ENCODE measurements around the gene COMMD1. TPM values are rescaled to one million over a fixed set of nuclear protein-coding genes. Genes with fewer than 3 reads are reported as not detected.

The COMMD1 gene
- total RNA-seq, 2 donors from 2014 or later, result 51.1 to 57.8 TPM

DNA sequence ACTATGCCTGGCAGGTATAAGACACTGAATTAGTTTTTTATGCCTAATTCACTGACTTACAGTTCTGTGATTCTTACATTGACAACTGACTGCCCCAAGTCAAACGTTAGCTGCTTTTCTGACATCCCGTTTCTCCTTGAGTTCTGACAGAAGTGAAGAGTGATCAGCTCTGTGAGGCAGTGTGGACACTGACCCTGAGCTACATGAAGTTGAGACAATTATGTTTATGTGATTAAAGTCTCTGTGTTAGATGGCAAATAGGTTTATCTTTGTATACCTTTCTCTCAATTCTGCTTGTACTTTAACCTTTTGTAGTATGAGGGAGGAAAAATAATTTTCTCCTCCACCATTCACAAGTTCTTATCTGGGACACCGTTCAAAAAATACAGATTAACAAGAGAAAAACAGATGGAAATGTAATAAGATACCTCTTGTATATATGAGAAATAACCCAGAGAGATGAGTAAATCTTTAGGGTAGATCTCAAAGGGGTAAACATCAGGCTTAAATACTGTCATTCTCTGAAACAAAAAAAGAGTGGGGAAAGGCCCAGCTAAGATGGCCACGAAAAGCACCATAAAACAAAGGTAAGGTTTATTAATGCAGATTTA, 205.0 kb downstream of the COMMD1 start:
- H3K27me3 ChIP-seq (replicated peaks; ENCODE audit: insufficient read depth), result no peaks in the 10 kb centered on the region
- no peaks in the 10 kb centered on the region for H3K36me3 ChIP-seq
- ATAC-seq (ENCODE audit: insufficient number of reproducible peaks, low FRiP score, low read depth) (no peak), DNase-seq (ENCODE audit: low spot score) (no peak)
- no peak overlapping the region for H3K4me3 ChIP-seq
- peaks cover 3 to 16% of the 10 kb centered on the region in 2 donors for H3K4me1 ChIP-seq (ENCODE audit: control insufficient read depth in 1 of 2, low read depth in 2 of 2)
- TF ChIP-seq CTCF (IDR thresholded peaks at IDR 0.05), result no peak
- H3K9me3 ChIP-seq, result no peaks in the 10 kb centered on the region
- no peak overlapping the region for H3K27ac ChIP-seq

DNA sequence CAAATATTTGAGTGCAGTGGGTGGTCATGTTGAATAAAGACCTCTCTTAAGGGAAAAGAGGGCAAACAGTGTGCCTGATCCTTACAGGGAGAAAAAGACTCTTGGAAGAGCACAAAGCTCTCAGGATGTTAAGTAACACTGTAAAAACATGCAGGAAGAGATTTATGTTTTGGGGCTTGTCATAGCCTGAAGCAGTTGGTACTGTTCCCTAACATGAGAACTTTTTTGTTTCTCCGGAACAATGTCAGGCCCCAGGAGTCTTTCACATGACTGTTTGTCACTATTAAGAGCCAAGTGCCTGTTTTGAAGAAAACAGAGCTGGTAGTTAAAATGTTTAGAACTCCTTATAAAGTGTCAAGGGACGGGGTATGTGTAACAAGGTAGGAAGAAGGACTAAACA, 206.7 kb downstream of the COMMD1 start:
- Histone ChIP-seq H3K4me1 (ENCODE audit: control insufficient read depth in 1 of 2, low read depth in 2 of 2) (peaks cover 3 to 16% of the 10 kb centered on the region in 2 donors), H3K27ac (peak overlapping the region in 1 of 2 donors; percentile 25), H3K9me3 (no peaks in the 10 kb centered on the region), H3K4me3 (no peak overlapping the region), H3K36me3 (no peaks in the 10 kb centered on the region), H3K27me3 (replicated peaks; ENCODE audit: insufficient read depth) (no peaks in the 10 kb centered on the region)
- no peak for DNase-seq (ENCODE audit: low spot score)
- ATAC-seq (ENCODE audit: insufficient number of reproducible peaks, low FRiP score, low read depth), result no peak
- TF ChIP-seq CTCF (IDR thresholded peaks at IDR 0.05), result no peak

GRCh38 chr2:62114564-62114963, 209.1 kb downstream of the COMMD1 start:
- no peak for DNase-seq (ENCODE audit: low spot score)
- no peak for TF ChIP-seq CTCF (IDR thresholded peaks at IDR 0.05)
- ATAC-seq (ENCODE audit: insufficient number of reproducible peaks, low FRiP score, low read depth), result no peak

DNA sequence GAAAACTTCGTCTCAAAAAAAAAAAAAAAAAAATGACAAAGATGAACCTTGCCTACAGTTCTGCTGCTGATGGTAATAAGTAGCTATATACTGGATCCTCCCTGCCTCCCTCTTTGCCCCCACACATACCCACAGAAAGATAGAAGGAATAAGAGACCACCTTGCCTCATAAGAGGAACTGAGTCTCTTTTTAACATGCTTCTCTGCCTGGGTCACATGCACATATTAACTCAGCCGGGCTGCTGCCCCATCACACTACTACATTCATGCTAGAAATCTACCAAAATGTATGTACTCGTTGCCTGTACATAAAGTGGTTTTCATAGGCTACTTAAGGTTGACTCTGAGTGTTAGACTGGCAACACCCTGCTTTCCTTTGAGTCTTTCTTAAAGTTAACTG, 211.5 kb downstream of the COMMD1 start:
- H3K36me3 ChIP-seq, result no peaks in the 10 kb centered on the region
- H3K27me3 ChIP-seq (replicated peaks; ENCODE audit: insufficient read depth), result no peaks in the 10 kb centered on the region
- H3K4me1 ChIP-seq (ENCODE audit: control insufficient read depth in 1 of 2, low read depth in 2 of 2), result peaks cover 3 to 9% of the 10 kb centered on the region in 2 donors
- H3K4me3 ChIP-seq, result no peak overlapping the region
- TF ChIP-seq CTCF (IDR thresholded peaks at IDR 0.05), result no peak
- H3K27ac ChIP-seq, result no peak overlapping the region
- H3K9me3 ChIP-seq, result no peaks in the 10 kb centered on the region
- no peak for DNase-seq (ENCODE audit: low spot score)
- no peak for ATAC-seq (ENCODE audit: insufficient number of reproducible peaks, low FRiP score, low read depth)

More at GRCh38 chr2:62114564-62114963, 209.1 kb downstream of the COMMD1 start:
- Histone ChIP-seq H3K9me3 (no peaks in the 10 kb centered on the region), H3K36me3 (no peaks in the 10 kb centered on the region), H3K27ac (no peak overlapping the region), H3K27me3 (replicated peaks; ENCODE audit: insufficient read depth) (no peaks in the 10 kb centered on the region), H3K4me1 (ENCODE audit: control insufficient read depth in 1 of 2, low read depth in 2 of 2) (peaks cover 3 to 16% of the 10 kb centered on the region in 2 donors), H3K4me3 (no peak overlapping the region)

DNA sequence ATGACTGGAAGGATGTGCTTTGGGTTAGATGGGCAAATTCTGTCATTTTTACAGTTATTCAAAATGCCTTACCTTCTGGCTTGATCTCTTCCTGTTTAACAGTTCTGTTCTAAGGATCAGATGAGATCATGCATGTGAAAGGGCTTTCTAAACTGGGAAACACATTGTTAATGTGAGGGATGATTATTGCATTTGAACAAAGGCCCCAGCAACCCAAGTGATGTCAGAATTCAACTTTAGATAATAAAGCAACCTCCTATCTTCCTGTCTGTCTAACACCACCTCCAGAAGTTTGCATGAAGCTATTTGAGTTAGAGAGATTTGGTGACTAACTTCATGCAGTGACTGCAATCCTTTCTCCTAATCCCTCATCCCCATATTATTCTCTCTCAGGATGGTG, 212.7 kb downstream of the COMMD1 start:
- Histone ChIP-seq H3K27me3 (replicated peaks; ENCODE audit: insufficient read depth) (no peaks in the 10 kb centered on the region), H3K4me1 (ENCODE audit: control insufficient read depth in 1 of 2, low read depth in 2 of 2) (no peaks in the 10 kb centered on the region), H3K27ac (no peak overlapping the region), H3K36me3 (no peaks in the 10 kb centered on the region), H3K4me3 (no peak overlapping the region), H3K9me3 (no peaks in the 10 kb centered on the region)
- no peak for DNase-seq (ENCODE audit: low spot score)
- TF ChIP-seq CTCF (IDR thresholded peaks at IDR 0.05), result no peak
- ATAC-seq (ENCODE audit: insufficient number of reproducible peaks, low FRiP score, low read depth), result no peak
